B cell (primary cell): ENCODE measurements around the gene NCCRP1. TPM values are rescaled to one million over a fixed set of nuclear protein-coding genes. Genes with fewer than 3 reads are reported as not detected.

Source experiments
- ATAC-seq: fragments of 200-7000 bp; cut with Tn5 transposase; one replicate; pipeline ENCODE4 v1.10.0; 2021; ENCODE audit warnings: low read depth, mild to moderate bottlenecking, moderate number of reproducible peaks, moderate library complexity
- CTCF ChIA-PET: fragments of 350-600 bp; sonication (Branson Sonifier 250); formaldehyde crosslinking; loops from one replicate; lab custom pipeline; 2021; ENCODE audit warnings: antibody characterized with exemption, inconsistent platforms; lab: Charles Lee
- POLR2A ChIA-PET: fragments of 350-600 bp; sonication (Branson Sonifier 250); formaldehyde crosslinking; loops from one replicate; lab custom pipeline; 2021; ENCODE audit warnings: antibody characterized with exemption; lab: Charles Lee
- DNase-seq: peaks from one replicate; pipeline ENCODE4 v3.0.0; 2013
- H2AFZ ChIP-seq: 2 replicates; pipeline ENCODE4 v1.6.1; 2012; ENCODE audit warnings: mild to moderate bottlenecking, low read depth, low read length; ENCODE audit not compliant: insufficient read depth, poor library complexity, severe bottlenecking
- H3K27ac ChIP-seq, 2 donors: 1 replicate in 1 of 2; 2 replicates in 1 of 2; pipeline ENCODE4 v1.5.1; 2012 to 2013; ENCODE audit warnings: low read length in 2 of 2, mild to moderate bottlenecking in 2 of 2, moderate library complexity in 1 of 2
- H3K27me3 ChIP-seq, 4 experiments: fragments of 200-600 bp in 1 of 4; sonication (generic) in 1 of 4; replicated peaks in 1 of 4; 1 replicate in 2 of 4; 2 replicates in 2 of 4; pipeline versions ENCODE4 v1.6.1 to v1.7.0; 2013 to 2016; ENCODE audit warnings: low read length in 3 of 4, mild to moderate bottlenecking in 2 of 4, mixed read lengths in 1 of 4, moderate library complexity in 1 of 4; ENCODE audit not compliant: insufficient read depth in 4 of 4, control insufficient read depth in 3 of 4; ENCODE audit errors: control extremely low read depth in 1 of 4
- H3K36me3 ChIP-seq, 2 experiments: replicated peaks in 1 of 2; 1 replicate in 1 of 2; 2 replicates in 1 of 2; pipeline versions ENCODE4 v1.6.1 to v1.7.1; 2013; ENCODE audit warnings: low read length in 1 of 2; ENCODE audit not compliant: insufficient read depth in 2 of 2, control insufficient read depth in 1 of 2; ENCODE audit errors: control extremely low read depth in 1 of 2, extremely low read depth in 1 of 2
- H3K4me1 ChIP-seq, 2 donors: fragments of 200-600 bp in 1 of 2; sonication (generic) in 1 of 2; 1 replicate in 1 of 2; 2 replicates in 1 of 2; pipeline versions ENCODE4 v1.5.1 to v1.6.1; 2013 to 2017; ENCODE audit warnings: low read length in 2 of 2; ENCODE audit not compliant: control insufficient read depth in 2 of 2, insufficient read depth in 2 of 2
- H3K4me2 ChIP-seq: replicated peaks from 2 replicates; pipeline ENCODE3; 2012; ENCODE audit warnings: mild to moderate bottlenecking, low read depth, low read length; ENCODE audit not compliant: poor library complexity, severe bottlenecking
- H3K4me3 ChIP-seq, 5 experiments: fragments of 200-600 bp in 1 of 5; sonication (generic) in 1 of 5; 1 replicate in 3 of 5; 2 replicates in 2 of 5; pipeline versions ENCODE4 v1.5.1 to v1.7.0; 2011 to 2016; ENCODE audit warnings: low read length in 4 of 5, mild to moderate bottlenecking in 4 of 5, low read depth in 2 of 5, control low read depth in 1 of 5, moderate library complexity in 1 of 5; ENCODE audit not compliant: insufficient read depth in 1 of 5; ENCODE audit errors: control extremely low read depth in 1 of 5, extremely low read depth in 1 of 5
- H3K79me2 ChIP-seq: fragments of 200-600 bp; sonication (generic); one replicate; pipeline ENCODE4 v1.6.0; 2016; ENCODE audit warnings: low read length; ENCODE audit not compliant: control insufficient read depth, insufficient read depth
- H3K9ac ChIP-seq: fragments of 200-600 bp; sonication (generic); 2 replicates; pipeline ENCODE4 v1.6.1; 2017; ENCODE audit warnings: mild to moderate bottlenecking, low read length, moderate library complexity
- H3K9me3 ChIP-seq, 3 donors: one replicate each; pipeline versions ENCODE4 v1.6.1 to v1.7.1; 2013; ENCODE audit warnings: low read length in 2 of 3; ENCODE audit not compliant: control insufficient read depth in 2 of 3, insufficient read depth in 1 of 3; ENCODE audit errors: control extremely low read depth in 1 of 3
- H4K20me1 ChIP-seq: 2 replicates; pipeline ENCODE4 v1.6.0; 2012; ENCODE audit warnings: mild to moderate bottlenecking, low read length; ENCODE audit not compliant: insufficient read depth, control insufficient read depth, poor library complexity, severe bottlenecking
- H3K27ac Mint-ChIP-seq: one replicate; pipeline ENCODE4 v1.8.0; 2021; ENCODE audit warnings: mixed read lengths
- H3K27me3 Mint-ChIP-seq: one replicate; pipeline ENCODE4 v1.8.0; 2021; ENCODE audit warnings: mixed read lengths
- H3K4me1 Mint-ChIP-seq: one replicate; pipeline ENCODE4 v1.8.0; 2021; ENCODE audit warnings: mixed read lengths
- H3K4me3 Mint-ChIP-seq: one replicate; pipeline ENCODE4 v1.8.0; 2021; ENCODE audit warnings: mixed read lengths
- H3K9me3 Mint-ChIP-seq: one replicate; pipeline ENCODE4 v1.8.0; 2022; ENCODE audit warnings: mixed read lengths; ENCODE audit not compliant: insufficient read depth
- CTCF ChIP-seq: fragments of 200-600 bp; IDR thresholded peaks from one replicate; pipeline ENCODE4 v1.8.0; 2022; ENCODE audit warnings: antibody characterized with exemption, mild to moderate bottlenecking
- EZH2 ChIP-seq: IDR thresholded peaks from 2 replicates; pipeline ENCODE4 v1.6.1; 2012; ENCODE audit warnings: borderline replicate concordance, low read depth, mild to moderate bottlenecking, moderate library complexity, low read length; ENCODE audit not compliant: insufficient read depth, poor library complexity, severe bottlenecking
- WGBS: methylation state at CpG from one replicate; pipeline ENCODE4 v1.1.5; 2013; ENCODE audit warnings: missing lambda C conversion rate; ENCODE audit not compliant: insufficient coverage; 5-methylcytosine and 5-hydroxymethylcytosine counted together
- intact Hi-C: fragments of 100-400 bp; cut with micrococcal nuclease; formaldehyde crosslinking; loops from one replicate; pipeline ENCODE4 v1.10.0; 2022
- polyA plus RNA-seq: library from polyadenylated mRNA; depleted of rRNA; stranded (reverse); fragments of >200 nt; gene quantifications from 2 replicates; pipeline ENCODE4 v1.2.3, GENCODE V29; 2012
- total RNA-seq, 2 donors: library from RNA; stranded (reverse); fragments of 120-200 nt in 1 of 2; gene quantifications; 1 replicate in 1 of 2; 2 replicates in 1 of 2; pipeline versions ENCODE4 v1.2.3 to v1.2.4, GENCODE V29; 2013 to 2022

NCCRP1 gene
- total and polyA plus RNA-seq, 2 donors (not counting 1 experiment from before 2014, with no cell fraction given), result 0.04 TPM; not detected in 1

- ChIA-PET CTCF (interaction anchor here (0.6 kb wide), 1 partner anchor 293 kb away, joined by 3 read pairs; no protein-coding TSS in a partner anchor), POLR2A (no interaction called here)
- DNase-seq (no peak), ATAC-seq (no peak)
- H3K4me3 ChIP-seq, result no peak overlapping the region
- TF ChIP-seq EZH2, result no peak
- no peak for TF ChIP-seq CTCF
- H3K27me3 ChIP-seq, result peaks cover 0 to 15% (median 9%) of the 10 kb centered on the region in 4 experiments
- H3K9me3 ChIP-seq, result no peaks in the 10 kb centered on the region
- H3K27ac ChIP-seq, result no peak overlapping the region
- H3K9ac ChIP-seq, result no peak overlapping the region
- no peaks in the 10 kb centered on the region for H3K36me3 ChIP-seq
- H3K4me2 ChIP-seq, result no peak overlapping the region
- intact Hi-C loops, result no loop called here
- no peaks in the 10 kb centered on the region for H3K9me3 Mint-ChIP-seq
- WGBS, result no CpG with 5 or more reads among the region's 6 CpGs
- H3K4me3 Mint-ChIP-seq, result no peak overlapping the region
- H3K27me3 Mint-ChIP-seq, result peaks cover 29% of the 10 kb centered on the region
- no peak overlapping the region for H3K27ac Mint-ChIP-seq
- no peaks in the 10 kb centered on the region for H4K20me1 ChIP-seq
- no peak overlapping the region for H2AFZ ChIP-seq
- no peaks in the 10 kb centered on the region for H3K4me1 Mint-ChIP-seq
- no peaks in the 10 kb centered on the region for H3K79me2 ChIP-seq
- H3K4me1 ChIP-seq, result no peaks in the 10 kb centered on the region
Measured at GRCh38 chr19:39207293-39207836, 10.6 kb downstream of the NCCRP1 start.

DNA sequence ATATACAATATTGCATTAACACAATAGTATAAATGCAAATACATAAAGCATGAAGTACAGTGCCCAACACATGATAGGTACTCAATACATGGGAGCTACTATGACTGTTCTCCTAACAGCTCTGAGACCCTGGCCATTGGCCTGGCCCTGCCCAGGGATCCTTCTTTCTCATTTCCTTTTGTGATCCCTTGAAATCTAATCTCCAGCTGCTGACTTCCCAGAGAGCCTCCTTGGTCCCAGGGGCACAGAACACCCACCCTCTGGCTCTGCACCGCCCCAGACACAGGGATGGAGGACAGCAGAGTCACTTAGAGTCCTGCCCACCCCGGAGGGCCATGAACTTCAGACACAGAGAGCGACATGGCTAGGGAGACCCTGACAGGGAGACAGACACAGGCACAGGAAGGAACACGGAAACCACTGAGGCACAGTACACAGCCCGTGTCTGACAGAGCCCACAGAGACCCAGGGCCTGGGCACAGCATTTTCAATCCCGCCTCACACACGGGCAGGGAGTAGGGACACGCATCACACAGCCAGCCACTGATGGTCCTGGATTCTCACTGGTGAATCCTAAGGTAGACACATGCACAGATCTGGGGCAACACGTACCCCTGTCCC, 11.5 kb downstream of the NCCRP1 start:
- CTCF ChIA-PET, result interaction anchor here (0.6 kb wide), 1 partner anchor 130 kb away, joined by 3 read pairs; no protein-coding TSS in a partner anchor
- 83% methylated on average over 9 of the region's 9 CpGs for WGBS

More for the DNA sequence above, 11.5 kb downstream of the NCCRP1 start:
- H3K4me1 ChIP-seq, result no peaks in the 10 kb centered on the region
- Mint-ChIP-seq H3K4me1 (no peaks in the 10 kb centered on the region), H3K9me3 (no peaks in the 10 kb centered on the region), H3K27ac (no peak overlapping the region), H3K4me3 (no peak overlapping the region), H3K27me3 (peaks cover 22% of the 10 kb centered on the region)
- no peaks in the 10 kb centered on the region for H3K36me3 ChIP-seq
- no peak overlapping the region for H3K4me2 ChIP-seq
- ATAC-seq (no peak), DNase-seq (no peak)
- H3K27ac ChIP-seq, result no peak overlapping the region
- no peaks in the 10 kb centered on the region for H4K20me1 ChIP-seq
- TF ChIP-seq CTCF (no peak), EZH2 (no peak)
- intact Hi-C loops, result no loop called here
- H3K27me3 ChIP-seq, result peaks cover 0 to 8% (median 3%) of the 10 kb centered on the region in 4 experiments
- no peak overlapping the region for H3K4me3 ChIP-seq
- no peaks in the 10 kb centered on the region for H3K9me3 ChIP-seq
- H3K79me2 ChIP-seq, result no peaks in the 10 kb centered on the region
- H2AFZ ChIP-seq, result no peak overlapping the region
- no peak overlapping the region for H3K9ac ChIP-seq
- POLR2A ChIA-PET, result no interaction called here
